NT2/D1 (cell line): ENCODE results near the gene RIT2.

Experiments
- YY1 ChIP-seq: IDR thresholded peaks from 2 replicates; pipeline ENCODE4 v1.6.1; 2011; ENCODE audit not compliant: insufficient read length, insufficient read depth
- ZNF274 ChIP-seq: IDR thresholded peaks from 2 replicates; pipeline ENCODE4 v1.6.1; 2011; ENCODE audit warnings: mild to moderate bottlenecking, low read depth, low read length

DNA sequence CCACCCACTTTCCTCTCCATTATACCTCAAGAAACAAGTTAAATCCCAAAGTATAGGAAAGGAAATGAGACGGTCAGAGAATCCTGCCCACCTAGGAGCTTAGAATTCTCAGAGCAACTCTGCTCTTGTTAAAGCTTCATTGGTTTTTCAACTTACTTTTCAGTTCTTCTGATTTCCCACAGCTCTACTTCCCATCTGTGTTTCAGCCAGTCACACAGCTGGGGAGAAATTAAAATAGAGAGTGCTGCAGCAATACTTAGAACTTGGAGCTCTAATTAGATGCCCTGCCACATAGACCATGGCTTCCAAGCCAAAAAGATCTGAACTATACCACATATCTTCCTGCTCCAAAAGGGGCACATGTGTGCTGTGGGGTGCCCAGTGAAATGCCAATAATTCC, 166.7 kb downstream of the RIT2 start:
- TF ChIP-seq ZNF274: no peak
- TF ChIP-seq YY1: no peak
